GM19240 (cell line): ENCODE data around the gene AMBRA1.

Experiments
- DNase-seq: peaks from one replicate; pipeline ENCODE4 v3.0.0; 2011; ENCODE audit warnings: low spot score; ENCODE audit not compliant: insufficient read length

Gene AMBRA1

DNA sequence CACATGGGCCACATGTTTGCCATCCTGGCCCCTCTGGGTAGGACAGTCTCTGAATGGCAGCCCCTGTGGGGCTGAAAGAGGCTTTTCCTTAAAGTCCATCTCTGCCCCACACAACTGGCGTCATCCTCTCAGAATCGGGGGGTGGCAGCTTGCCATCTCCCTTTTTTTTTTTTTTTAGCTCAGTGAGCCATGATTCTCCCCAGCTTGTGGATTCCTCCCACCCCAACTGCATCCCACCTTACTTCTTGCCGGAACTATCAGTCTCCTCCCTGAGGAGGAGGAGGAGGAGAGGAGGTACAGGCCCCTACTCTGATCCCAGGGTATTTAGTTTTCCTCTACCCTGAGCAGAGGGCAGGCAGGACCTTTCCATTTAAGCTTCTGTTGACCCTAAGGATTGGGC is 243.1 kb downstream of the AMBRA1 start:
- DNase-seq: no peak

DNA sequence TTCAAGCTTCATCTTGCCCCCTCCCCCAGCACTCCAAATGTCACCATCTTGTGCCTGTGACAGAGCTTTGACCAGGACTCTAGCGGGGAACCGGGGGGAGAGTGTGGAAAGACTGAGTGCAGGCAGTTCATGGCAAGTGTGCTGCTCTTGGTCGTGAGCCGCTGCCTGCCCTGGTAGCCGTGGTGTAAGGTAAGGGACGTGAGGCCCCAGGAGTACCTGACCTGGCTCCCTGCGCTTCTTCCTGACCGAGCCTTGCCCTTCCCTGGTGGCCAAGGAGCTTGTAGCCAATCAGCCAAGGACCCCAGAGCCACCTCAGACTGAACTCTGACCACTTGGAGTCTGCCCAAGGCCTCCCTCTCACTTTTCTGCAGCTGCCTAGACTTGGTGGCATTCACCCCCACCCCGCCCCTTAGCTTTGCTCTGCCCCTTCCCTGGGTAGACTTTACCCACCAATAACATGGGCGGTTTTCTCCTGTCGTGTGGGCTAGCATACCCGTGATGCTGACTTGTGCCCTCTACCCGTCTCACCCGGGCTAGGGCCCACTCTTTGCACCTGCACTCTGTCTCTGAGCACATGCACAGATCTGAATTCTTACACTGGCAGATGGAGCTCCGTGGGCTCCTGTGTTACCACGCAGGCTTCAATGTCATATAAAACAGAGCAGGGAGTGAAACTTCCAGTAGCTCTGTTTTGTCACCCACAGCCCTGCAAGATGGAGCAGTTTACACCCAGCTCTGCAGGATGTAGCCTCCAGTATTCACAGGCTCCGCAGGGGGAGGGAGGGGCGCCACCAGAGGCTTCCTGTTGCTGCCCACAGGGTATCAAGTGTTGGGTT is 245.0 kb downstream of the AMBRA1 start:
- no peak for DNase-seq

DNA sequence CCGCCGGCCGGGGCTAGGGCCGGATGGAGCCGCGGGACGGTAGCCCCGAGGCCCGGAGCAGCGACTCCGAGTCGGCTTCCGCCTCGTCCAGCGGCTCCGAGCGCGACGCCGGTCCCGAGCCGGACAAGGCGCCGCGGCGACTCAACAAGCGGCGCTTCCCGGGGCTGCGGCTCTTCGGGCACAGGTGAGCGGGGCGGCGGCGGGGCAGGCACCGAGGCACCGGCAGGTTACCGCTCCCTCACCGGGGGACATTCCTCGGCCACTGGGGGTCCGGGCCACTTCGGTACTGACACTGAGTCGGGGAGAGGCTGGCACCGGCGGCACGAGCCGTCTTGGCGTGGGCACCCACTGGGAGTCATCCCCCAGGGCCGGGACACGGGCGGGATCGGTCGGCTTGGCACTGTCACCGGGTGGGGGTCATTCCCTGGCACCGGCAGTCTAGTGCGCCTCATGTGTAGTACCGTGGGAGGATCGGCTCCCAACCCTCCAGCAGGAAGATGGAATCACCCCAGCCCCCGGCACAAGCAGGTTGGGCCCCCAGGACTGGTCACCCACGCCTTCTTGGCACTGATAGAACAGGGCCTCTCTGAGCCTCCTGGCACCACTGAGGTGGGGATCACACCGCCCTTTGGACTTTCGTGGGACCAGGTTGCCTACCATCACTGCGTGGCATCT is 246.0 kb downstream of the AMBRA1 start:
- DNase-seq: no peak

DNA sequence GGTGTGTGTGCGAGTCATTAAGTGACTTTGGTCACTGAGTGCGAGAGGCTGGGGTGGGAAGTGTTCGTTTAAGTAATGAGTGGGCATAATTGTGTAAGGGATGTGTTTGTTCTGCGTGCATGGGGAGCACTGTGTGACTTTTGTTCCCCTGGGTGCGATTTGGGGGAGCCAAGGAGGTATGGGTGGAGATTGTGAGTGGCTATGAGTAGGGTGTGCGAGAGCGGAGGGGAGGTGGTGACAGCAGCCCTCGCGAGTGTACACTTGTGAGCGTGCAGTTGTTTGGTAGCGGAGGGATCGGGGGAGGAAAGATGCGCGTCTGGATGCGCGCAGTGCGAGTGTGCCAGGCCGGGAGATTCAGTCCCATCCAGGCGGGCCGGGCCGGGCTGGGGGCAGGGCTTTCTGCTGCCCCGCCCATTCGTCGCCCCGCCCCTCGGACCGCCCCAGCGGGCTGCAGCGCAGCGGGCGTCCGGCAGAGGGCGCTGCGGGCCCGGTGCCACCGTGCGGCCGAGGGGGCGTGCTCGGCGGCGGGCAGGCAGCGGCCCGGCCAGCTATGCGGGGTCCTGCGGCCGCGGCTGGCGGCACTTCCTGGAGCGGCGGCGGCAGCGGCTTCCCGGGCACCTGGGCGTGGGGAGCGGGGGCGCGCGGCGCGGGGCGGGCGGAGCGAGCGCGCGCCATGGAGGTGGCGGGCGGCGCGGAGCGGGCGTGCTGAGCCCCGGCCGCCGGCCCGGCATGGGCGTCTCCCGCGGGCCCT is 246.8 kb downstream of the AMBRA1 start, which contains the start of gene DGKZ:
Gene DGKZ (plus strand): TSS at position 578 of the 751 bp plus-strand sequence. CDS start 197 bp downstream, outside the sequence.
- DNase-seq: peak; percentile 87
